ENCODE results near the gene EXTL2. TPM values are rescaled to one million over a fixed set of nuclear protein-coding genes. Genes with fewer than 3 reads are reported as not detected.
"Not testable (repeated sequence)": the region's sequence is repeated elsewhere in the genome, so short reads cannot be mapped to it uniquely, and the experiment has no call there.

EXTL2 gene
- total RNA-seq, 2 experiments from 2014 or later = 2.8 to 3.0 TPM

- Mint-ChIP-seq H3K27me3 (no peaks in the 10 kb centered on the region), H3K4me1 (peaks cover 3% of the 10 kb centered on the region), H3K27ac (no peak overlapping the region), H3K4me3 (no peak overlapping the region), H3K36me3 (no peaks in the 10 kb centered on the region), H3K9me3 (no peaks in the 10 kb centered on the region)
- POLR2A ChIA-PET = no interaction called here
- ATAC-seq (ENCODE audit: low read depth) (no peak), DNase-seq (no peak)
These were observed 27.8 kb downstream of the EXTL2 start for GRCh38 chr1:100866901-100867206.

DNA sequence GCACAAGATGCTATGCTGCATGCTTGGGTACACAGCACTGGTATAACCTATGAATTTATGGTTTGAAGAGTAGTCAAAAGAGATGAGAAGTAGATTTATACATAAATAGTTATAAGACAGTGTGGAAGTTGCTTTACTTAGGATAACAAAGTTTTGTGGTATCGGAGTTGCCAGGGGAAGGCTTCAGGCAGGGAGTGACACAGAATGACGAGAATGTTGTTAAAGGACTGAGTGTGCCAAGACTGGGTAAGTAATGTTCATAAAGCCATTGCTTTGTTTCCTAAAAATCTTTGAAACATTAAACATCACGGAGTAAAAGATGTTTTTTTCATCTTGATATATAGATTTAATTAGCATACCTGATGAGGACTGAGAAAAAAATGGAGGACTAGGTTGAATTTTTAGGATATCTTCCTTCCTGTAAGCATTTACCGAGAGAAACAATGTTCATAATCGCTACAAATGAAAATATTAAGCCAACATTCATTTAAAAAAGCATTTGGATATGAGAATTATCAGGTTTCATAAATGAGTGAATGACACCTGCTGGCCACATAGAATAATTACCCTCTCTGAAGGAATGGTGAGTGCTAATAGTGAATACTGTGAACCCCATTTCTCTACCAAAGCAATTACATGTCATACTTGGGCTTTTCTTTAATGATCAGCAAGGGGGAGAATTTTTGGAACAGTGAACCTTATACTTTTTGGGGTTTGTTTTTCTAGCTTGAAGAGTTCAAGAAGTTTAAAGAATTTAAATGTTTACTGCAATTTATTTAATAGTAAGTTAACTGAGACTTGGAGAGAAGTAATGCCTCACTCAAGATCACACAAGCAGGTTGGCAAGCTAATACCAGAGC is 28.4 kb downstream of the EXTL2 start:
- Mint-ChIP-seq H3K9me3 (no peaks in the 10 kb centered on the region), H3K27me3 (no peaks in the 10 kb centered on the region), H3K36me3 (no peaks in the 10 kb centered on the region), H3K4me3 (no peak overlapping the region), H3K4me1 (peaks cover 3% of the 10 kb centered on the region), H3K27ac (no peak overlapping the region)
- DNase-seq (no peak), ATAC-seq (ENCODE audit: low read depth) (peak; percentile 50)
- POLR2A ChIA-PET = no interaction called here

DNA sequence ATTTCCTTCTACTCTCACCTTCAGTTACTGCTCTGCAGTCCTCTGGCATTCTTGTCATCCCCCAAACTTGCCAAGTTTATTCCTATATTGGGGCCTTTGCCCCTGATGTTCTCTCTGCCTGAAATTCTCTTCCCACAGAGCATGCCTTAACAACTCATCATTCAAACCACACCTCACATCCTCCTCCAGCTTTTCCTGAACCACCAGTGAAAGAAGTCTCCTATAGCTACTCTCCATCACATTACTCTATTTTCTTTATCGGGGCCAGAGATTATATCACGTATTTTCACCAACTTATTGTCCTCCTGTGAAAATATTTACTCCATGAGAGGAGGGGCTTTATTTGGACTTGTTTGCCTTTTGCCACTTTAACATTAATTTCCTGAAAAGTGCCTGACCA is 32.1 kb downstream of the EXTL2 start:
- no peak overlapping the region for H3K4me3 Mint-ChIP-seq
- no peak for DNase-seq
- H3K27me3 Mint-ChIP-seq = no peaks in the 10 kb centered on the region
- no peaks in the 10 kb centered on the region for H3K36me3 Mint-ChIP-seq
- no peak overlapping the region for H3K27ac Mint-ChIP-seq
- no peak for ATAC-seq (ENCODE audit: low read depth)
- POLR2A ChIA-PET = no interaction called here
- no peaks in the 10 kb centered on the region for H3K9me3 Mint-ChIP-seq
- no peaks in the 10 kb centered on the region for H3K4me1 Mint-ChIP-seq

DNA sequence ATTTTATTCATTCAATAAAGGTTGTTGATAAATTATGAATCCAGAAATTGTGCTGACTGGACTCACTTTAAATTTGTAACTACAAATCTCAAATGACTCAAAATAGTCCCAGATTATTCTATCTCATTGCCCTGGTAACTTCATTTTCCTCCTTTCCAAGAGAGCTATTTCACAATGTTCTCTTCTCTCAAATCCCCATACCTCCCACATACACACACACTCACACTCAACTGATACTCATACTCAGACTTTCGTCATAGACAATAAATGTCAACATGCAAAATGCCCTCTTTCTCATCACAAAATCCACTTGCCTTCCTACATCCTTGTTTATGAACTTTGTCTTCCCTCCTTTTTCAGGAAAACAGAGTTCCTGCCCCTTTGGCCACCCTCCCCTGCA is 33.3 kb downstream of the EXTL2 start:
- Mint-ChIP-seq H3K27me3 (no peaks in the 10 kb centered on the region), H3K4me3 (no peak overlapping the region), H3K9me3 (no peaks in the 10 kb centered on the region), H3K4me1 (no peaks in the 10 kb centered on the region), H3K27ac (no peak overlapping the region), H3K36me3 (no peaks in the 10 kb centered on the region)
- ATAC-seq (ENCODE audit: low read depth) (no peak), DNase-seq (no peak)
- POLR2A ChIA-PET = no interaction called here

GRCh38 chr1:100860397-100860991 is 34.1 kb downstream of the EXTL2 start:
- H3K4me1 Mint-ChIP-seq = no peaks in the 10 kb centered on the region
- peaks cover 1% of the 10 kb centered on the region for H3K36me3 Mint-ChIP-seq
- DNase-seq = no peak
- H3K27me3 Mint-ChIP-seq = peaks cover 2% of the 10 kb centered on the region
- POLR2A ChIA-PET = no interaction called here
- no peaks in the 10 kb centered on the region for H3K9me3 Mint-ChIP-seq
- no peak for ATAC-seq (ENCODE audit: low read depth)
- H3K4me3 Mint-ChIP-seq = no peak overlapping the region
- H3K27ac Mint-ChIP-seq = no peak overlapping the region

GRCh38 chr1:100855116-100855515 is 39.5 kb downstream of the EXTL2 start:
- DNase-seq; POLR2A ChIA-PET; H3K4me3 Mint-ChIP-seq; H3K4me1 Mint-ChIP-seq; H3K9me3 Mint-ChIP-seq; H3K27ac Mint-ChIP-seq; ATAC-seq (ENCODE audit: low read depth); H3K27me3 Mint-ChIP-seq; H3K36me3 Mint-ChIP-seq: not testable (repeated sequence)

- ATAC-seq (ENCODE audit: low read depth) = no peak
These were observed 41.7 kb downstream of the EXTL2 start for GRCh38 chr1:100852976-100853375.

GRCh38 chr1:100851726-100852125 is 42.9 kb downstream of the EXTL2 start:
- Mint-ChIP-seq H3K4me1 (peaks cover 6% of the 10 kb centered on the region), H3K9me3 (peaks cover 2% of the 10 kb centered on the region), H3K36me3 (peaks cover 1% of the 10 kb centered on the region), H3K27ac (no peak overlapping the region), H3K4me3 (no peak overlapping the region), H3K27me3 (peaks cover 16% of the 10 kb centered on the region)
- ATAC-seq (ENCODE audit: low read depth) (no peak), DNase-seq (no peak)
- POLR2A ChIA-PET = no interaction called here

More at GRCh38 chr1:100852976-100853375, 41.7 kb downstream of the EXTL2 start:
- H3K36me3 Mint-ChIP-seq = peaks cover 1% of the 10 kb centered on the region
- peaks cover 2% of the 10 kb centered on the region for H3K9me3 Mint-ChIP-seq
- peaks cover 14% of the 10 kb centered on the region for H3K27me3 Mint-ChIP-seq
- H3K4me1 Mint-ChIP-seq = peaks cover 3% of the 10 kb centered on the region
- DNase-seq = no peak
- POLR2A ChIA-PET = no interaction called here
- H3K27ac Mint-ChIP-seq = no peak overlapping the region
- H3K4me3 Mint-ChIP-seq = no peak overlapping the region

GRCh38 chr1:100847361-100848082 is 47.1 kb downstream of the EXTL2 start:
- H3K36me3 Mint-ChIP-seq = peaks cover 3% of the 10 kb centered on the region

DNA sequence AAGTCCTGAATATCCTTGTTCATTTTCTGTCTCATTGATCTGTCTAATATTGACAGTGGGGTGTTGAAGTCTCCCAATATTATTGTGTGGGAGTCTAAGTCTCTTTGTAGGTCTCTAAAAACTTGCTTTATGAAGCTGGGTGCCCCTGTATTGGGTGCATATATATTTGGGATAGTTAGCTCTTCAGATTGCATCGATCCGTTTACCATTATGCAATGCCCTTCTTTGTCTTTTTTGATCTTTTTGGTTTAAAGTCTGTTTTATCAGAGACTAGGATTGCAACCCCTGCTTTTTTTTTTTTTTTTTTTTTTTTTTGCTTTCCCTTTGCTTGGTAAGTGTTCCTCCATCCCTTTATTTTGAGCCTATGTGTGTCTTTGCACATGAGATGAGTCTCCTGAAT is 51.5 kb downstream of the EXTL2 start:
- Mint-ChIP-seq H3K27me3 (peaks cover 32% of the 10 kb centered on the region), H3K9me3 (peaks cover 13% of the 10 kb centered on the region)
- H3K27ac Mint-ChIP-seq; H3K4me1 Mint-ChIP-seq; ATAC-seq (ENCODE audit: low read depth); H3K36me3 Mint-ChIP-seq; POLR2A ChIA-PET; DNase-seq; H3K4me3 Mint-ChIP-seq: not testable (repeated sequence)

More at GRCh38 chr1:100847361-100848082, 47.1 kb downstream of the EXTL2 start:
- DNase-seq (no peak), ATAC-seq (ENCODE audit: low read depth) (no peak)
- POLR2A ChIA-PET = no interaction called here
- Mint-ChIP-seq H3K4me3 (no peak overlapping the region), H3K27ac (no peak overlapping the region), H3K9me3 (peaks cover 3% of the 10 kb centered on the region), H3K27me3 (peaks cover 20% of the 10 kb centered on the region), H3K4me1 (peaks cover 5% of the 10 kb centered on the region)

DNA sequence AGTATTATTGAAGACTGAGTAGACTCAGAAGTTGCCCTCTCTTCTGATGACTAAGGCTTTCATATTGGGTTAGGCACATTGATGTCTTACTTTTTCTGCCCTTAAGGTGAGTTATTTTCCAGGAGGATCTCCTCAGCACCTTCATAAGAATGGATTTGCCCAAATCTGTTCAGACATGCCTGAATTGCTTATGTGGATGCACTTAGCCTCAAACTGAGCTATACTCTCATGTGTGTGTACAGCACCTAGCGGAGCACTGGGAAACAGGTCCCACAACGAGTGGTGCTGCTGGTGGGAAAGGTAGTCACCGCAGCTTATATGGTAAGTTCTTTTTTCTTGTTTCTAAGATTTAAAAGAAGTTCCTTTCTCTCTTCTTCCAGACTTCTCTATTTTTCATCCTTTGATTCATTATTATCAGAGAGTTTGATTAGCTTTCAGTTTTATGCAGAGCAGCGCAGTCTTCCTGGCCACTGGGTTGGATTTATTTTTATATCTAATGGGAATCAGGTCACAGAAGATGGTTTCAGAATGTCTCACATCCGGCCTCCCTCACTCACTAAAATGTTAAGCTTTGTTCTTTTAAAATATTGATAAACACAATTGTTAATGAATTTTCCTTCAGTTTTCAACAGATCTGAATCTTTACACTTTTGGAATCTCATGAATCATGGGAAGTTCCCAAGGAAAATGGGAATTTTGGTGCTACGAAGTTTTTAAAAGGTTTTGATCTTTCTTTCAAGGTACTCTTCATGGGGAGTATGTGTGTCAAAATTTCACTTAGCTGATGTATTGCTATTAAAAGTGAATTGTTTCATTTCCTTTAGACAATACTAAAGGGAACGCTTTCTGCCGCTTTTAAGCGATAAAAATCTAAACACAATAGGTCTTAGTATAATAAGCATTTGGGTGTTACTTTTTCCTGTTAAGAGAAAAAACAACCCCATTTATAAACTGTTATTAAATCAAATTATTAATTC is 58.5 kb downstream of the EXTL2 start:
- ATAC-seq (ENCODE audit: low read depth) (no peak), DNase-seq (no peak)
- H3K4me3 Mint-ChIP-seq = no peak overlapping the region
- peaks cover 12% of the 10 kb centered on the region for H3K27me3 Mint-ChIP-seq
- peaks cover 4% of the 10 kb centered on the region for H3K4me1 Mint-ChIP-seq
- peaks cover 4% of the 10 kb centered on the region for H3K36me3 Mint-ChIP-seq
- H3K27ac Mint-ChIP-seq = no peak overlapping the region
- H3K9me3 Mint-ChIP-seq = peaks cover 7% of the 10 kb centered on the region
- POLR2A ChIA-PET = no interaction called here

- Mint-ChIP-seq H3K27me3 (peaks cover 8% of the 10 kb centered on the region), H3K36me3 (peaks cover under 1% of the 10 kb centered on the region), H3K4me1 (peaks cover 4% of the 10 kb centered on the region), H3K27ac (no peak overlapping the region), H3K9me3 (peaks cover 2% of the 10 kb centered on the region), H3K4me3 (no peak overlapping the region)
- POLR2A ChIA-PET = no interaction called here
- no peak for DNase-seq
- ATAC-seq (ENCODE audit: low read depth) = no peak
These were observed 59.6 kb downstream of the EXTL2 start for GRCh38 chr1:100834777-100835660.
